ENCODE data around the gene DROSHA. TPM values are rescaled to one million over a fixed set of nuclear protein-coding genes. Genes with fewer than 3 reads are reported as not detected.

Gene DROSHA
- total RNA-seq = 33.8 and 38.7 TPM in 2 replicates

DNA sequence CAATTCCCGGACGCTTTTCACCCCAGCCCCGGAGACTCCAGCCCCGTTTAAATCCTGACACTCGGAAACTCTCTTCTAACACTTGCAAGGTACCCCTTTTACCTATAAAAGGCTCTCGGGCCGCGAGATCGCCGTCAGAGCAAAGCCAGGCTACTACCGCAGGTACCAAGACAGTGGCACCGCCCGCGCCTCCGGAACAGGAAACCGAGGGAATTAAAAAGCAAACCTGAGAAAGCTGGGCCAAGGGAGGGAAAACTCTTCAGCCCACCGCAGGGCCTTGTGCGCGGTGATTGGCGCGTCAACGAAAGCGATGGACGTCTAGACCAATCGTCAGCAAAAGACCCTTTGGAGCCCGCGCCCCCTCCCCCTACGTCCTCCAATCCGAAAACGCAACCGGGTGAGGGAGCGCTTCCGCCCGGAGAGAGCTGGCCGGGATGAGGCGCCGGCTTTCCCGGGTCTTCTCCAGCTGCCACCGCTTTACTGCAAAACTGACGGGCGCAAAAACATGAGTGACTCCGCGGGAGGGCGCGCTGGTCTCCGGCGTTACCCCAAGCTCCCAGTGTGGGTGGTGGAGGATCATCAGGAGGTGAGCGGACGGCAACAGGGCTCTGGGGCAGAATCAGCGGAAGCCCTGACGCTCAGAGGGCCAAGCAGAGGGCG lies at the start of gene DROSHA, which contains the start of gene C5orf22:
DROSHA (minus strand) TSS at position 206 of the 660 bp plus-strand sequence. CDS start 3,034 bp downstream, outside the sequence.
C5orf22 (plus strand) TSS at position 414 of the 660 bp plus-strand sequence; CDS start at position 506, 92 bp downstream.

Small RNAs within 50 kb of the gene (small RNA-seq; reads per million reads assigned to genes)
- not detected for gene RF00019

Other genes starting within 250 kb of the DROSHA start
- gene C5orf22, start 208 bp upstream of the DROSHA start, total RNA-seq = 14.1 and 15.1 TPM in 2 replicates
- under 0.01 and 0.73 TPM in 2 replicates for gene PDZD2, start 107.0 kb upstream of the DROSHA start, total RNA-seq